ENCODE measurements around the gene NPEPPS. TPM values are rescaled to one million over a fixed set of nuclear protein-coding genes. Genes with fewer than 3 reads are reported as not detected.
"Not testable (repeated sequence)": the region's sequence is repeated elsewhere in the genome, so short reads cannot be mapped to it uniquely, and the experiment has no call there.

NPEPPS gene
- total RNA-seq, 1 donor from 2014 or later, result 140 TPM

DNA sequence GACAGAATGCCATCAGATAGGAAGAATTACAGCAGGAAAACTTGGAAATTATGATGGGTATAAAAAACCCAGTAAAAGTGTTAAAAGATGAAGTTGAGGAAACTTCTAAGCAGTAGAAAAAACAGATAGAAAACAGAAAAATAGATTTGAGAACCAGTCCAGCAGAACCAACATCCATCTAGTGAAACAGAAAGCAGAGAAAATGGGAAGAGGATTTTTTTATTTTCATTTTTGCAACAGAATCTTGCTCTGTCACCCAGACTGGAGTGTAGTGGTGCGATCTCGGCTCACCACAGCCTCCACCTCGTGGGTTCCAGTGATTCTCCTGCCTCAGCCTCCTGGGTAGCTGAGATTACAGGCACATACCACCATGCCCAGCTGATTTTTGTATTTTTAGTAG lies 41.7 kb downstream of the NPEPPS start:
- H3K4me1 Mint-ChIP-seq; H3K9me3 Mint-ChIP-seq; H3K27me3 Mint-ChIP-seq; CTCF ChIA-PET; H3K4me3 Mint-ChIP-seq; POLR2A ChIA-PET; ATAC-seq (ENCODE audit: low read depth); intact Hi-C loops (cut with micrococcal nuclease); DNase-seq: not testable (repeated sequence)
- peak overlapping the region; percentile 18 for H3K27ac Mint-ChIP-seq
- H3K36me3 Mint-ChIP-seq (ENCODE audit: low read depth), result peaks cover 21% of the 10 kb centered on the region

GRCh38 chr17:47582416-47582815 lies 51.5 kb downstream of the NPEPPS start:
- H3K36me3 Mint-ChIP-seq (ENCODE audit: low read depth), result peaks cover 23% of the 10 kb centered on the region
- H3K27ac Mint-ChIP-seq; H3K9me3 Mint-ChIP-seq; H3K4me3 Mint-ChIP-seq; H3K4me1 Mint-ChIP-seq; intact Hi-C loops (cut with micrococcal nuclease); H3K27me3 Mint-ChIP-seq; ATAC-seq (ENCODE audit: low read depth); CTCF ChIA-PET; DNase-seq; POLR2A ChIA-PET: not testable (repeated sequence)

GRCh38 chr17:47586378-47587055 lies 55.6 kb downstream of the NPEPPS start:
- peaks cover 30% of the 10 kb centered on the region for H3K36me3 Mint-ChIP-seq (ENCODE audit: low read depth)
- H3K27me3 Mint-ChIP-seq; POLR2A ChIA-PET; ATAC-seq (ENCODE audit: low read depth); H3K9me3 Mint-ChIP-seq; H3K27ac Mint-ChIP-seq; intact Hi-C loops (cut with micrococcal nuclease); CTCF ChIA-PET; DNase-seq; H3K4me3 Mint-ChIP-seq; H3K4me1 Mint-ChIP-seq: not testable (repeated sequence)

DNA sequence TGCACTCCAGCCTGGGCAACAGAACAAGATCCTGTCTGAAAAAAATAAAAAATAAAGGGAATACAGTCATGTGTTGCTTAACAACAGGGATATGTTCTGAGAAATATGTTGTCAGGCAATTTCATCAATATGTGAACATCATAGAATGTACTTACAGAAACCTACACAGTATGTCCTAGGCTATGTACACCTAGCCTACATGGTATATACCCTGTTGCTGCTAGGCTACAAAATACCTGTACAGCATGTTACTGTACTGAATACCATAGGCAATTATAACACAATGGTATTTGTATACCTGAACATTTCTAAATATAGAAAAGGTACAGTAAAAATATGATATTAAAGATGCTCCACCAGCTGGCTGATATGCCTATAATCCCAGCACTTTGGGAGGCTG lies 62.6 kb downstream of the NPEPPS start:
- H3K4me1 Mint-ChIP-seq; CTCF ChIA-PET; POLR2A ChIA-PET; H3K4me3 Mint-ChIP-seq; ATAC-seq (ENCODE audit: low read depth); H3K9me3 Mint-ChIP-seq; DNase-seq; H3K27me3 Mint-ChIP-seq; H3K27ac Mint-ChIP-seq: not testable (repeated sequence)
- intact Hi-C loops (cut with micrococcal nuclease), result loop anchor here (10.0 kb wide), 1 partner anchor 59 kb away; the partner anchor contains the start of gene NPEPPS
- H3K36me3 Mint-ChIP-seq (ENCODE audit: low read depth), result peaks cover 41% of the 10 kb centered on the region

DNA sequence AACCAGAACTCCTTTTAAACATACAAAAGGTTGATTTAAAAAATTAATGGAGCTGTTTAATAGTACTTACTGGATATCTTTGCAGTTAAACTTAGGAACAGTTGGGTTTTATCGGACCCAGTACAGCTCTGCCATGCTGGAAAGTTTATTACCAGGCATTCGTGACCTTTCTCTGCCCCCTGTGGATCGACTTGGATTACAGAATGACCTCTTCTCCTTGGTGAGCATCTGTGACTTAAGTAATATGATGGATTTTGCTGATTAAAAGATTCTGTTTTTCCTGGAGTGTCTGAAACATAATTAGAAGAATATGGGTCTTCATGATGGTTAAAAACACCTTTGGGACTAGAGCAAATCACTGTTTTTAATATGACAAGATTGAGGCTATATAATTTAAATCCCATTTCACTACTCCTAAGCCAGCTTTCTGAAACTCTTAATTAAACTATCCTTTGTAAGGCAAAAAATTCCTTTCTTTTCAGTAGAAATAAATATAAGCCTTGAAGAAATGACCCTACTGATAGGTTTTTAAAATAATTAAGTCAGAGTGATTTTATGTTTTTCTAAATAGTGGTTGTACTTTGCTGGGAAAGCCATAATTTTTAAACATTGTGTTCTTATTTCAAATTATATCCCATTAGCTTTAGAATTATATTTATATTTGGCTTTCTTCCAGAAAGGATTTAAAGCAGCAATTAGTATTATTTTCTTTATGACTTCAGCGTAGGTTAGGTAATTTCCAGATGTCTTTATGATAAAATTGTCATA lies 73.1 kb downstream of the NPEPPS start:
- no peak for TF ChIP-seq CTCF (IDR thresholded peaks at IDR 0.05)
- Mint-ChIP-seq H3K27me3 (no peaks in the 10 kb centered on the region), H3K4me1 (no peaks in the 10 kb centered on the region), H3K4me3 (no peak overlapping the region), H3K27ac (no peak overlapping the region), H3K9me3 (no peaks in the 10 kb centered on the region), H3K36me3 (ENCODE audit: low read depth) (peaks cover 81% of the 10 kb centered on the region)
- ATAC-seq (ENCODE audit: low read depth) (no peak), DNase-seq (no peak)
- CTCF ChIA-PET, result no interaction called here
- intact Hi-C loops (cut with micrococcal nuclease), result no loop called here
- POLR2A ChIA-PET, result no interaction called here

DNA sequence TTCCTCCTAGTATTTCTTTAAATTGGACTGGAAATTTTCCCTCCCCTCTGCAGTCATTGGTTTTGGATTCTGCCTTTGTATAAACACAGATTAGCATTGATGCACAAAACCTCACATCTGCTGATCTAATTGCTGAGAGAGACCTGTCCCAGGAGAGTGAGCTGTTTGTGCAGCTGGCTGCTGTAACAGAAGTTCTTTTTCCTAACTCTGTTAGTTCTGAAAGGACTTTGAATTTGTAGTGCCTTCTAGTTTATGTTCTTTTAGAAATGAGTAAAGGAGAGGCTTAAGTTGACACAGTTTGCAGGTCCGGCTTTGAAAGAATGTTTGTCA lies 73.7 kb downstream of the NPEPPS start:
- no peaks in the 10 kb centered on the region for H3K4me1 Mint-ChIP-seq
- peaks cover 79% of the 10 kb centered on the region for H3K36me3 Mint-ChIP-seq (ENCODE audit: low read depth)
- H3K27ac Mint-ChIP-seq, result no peak overlapping the region
- TF ChIP-seq CTCF (IDR thresholded peaks at IDR 0.05), result no peak
- H3K9me3 Mint-ChIP-seq, result no peaks in the 10 kb centered on the region
- DNase-seq (no peak), ATAC-seq (ENCODE audit: low read depth) (no peak)
- CTCF ChIA-PET, result interaction anchor here (1.6 kb wide), 1 partner anchor 11 kb away, joined by 8 read pairs; no protein-coding TSS in a partner anchor
- POLR2A ChIA-PET, result no interaction called here
- H3K27me3 Mint-ChIP-seq, result no peaks in the 10 kb centered on the region
- no peak overlapping the region for H3K4me3 Mint-ChIP-seq
- intact Hi-C loops (cut with micrococcal nuclease), result no loop called here

- Mint-ChIP-seq H3K36me3 (ENCODE audit: low read depth) (peaks cover 79% of the 10 kb centered on the region), H3K4me3 (no peak overlapping the region), H3K9me3 (no peaks in the 10 kb centered on the region), H3K4me1 (no peaks in the 10 kb centered on the region), H3K27me3 (no peaks in the 10 kb centered on the region), H3K27ac (no peak overlapping the region)
- TF ChIP-seq CTCF (IDR thresholded peaks at IDR 0.05), result no peak
- DNase-seq (no peak), ATAC-seq (ENCODE audit: low read depth) (no peak)
- POLR2A ChIA-PET, result no interaction called here
- intact Hi-C loops (cut with micrococcal nuclease), result no loop called here
- CTCF ChIA-PET, result interaction anchor here (1.6 kb wide), 1 partner anchor 10 kb away, joined by 8 read pairs; no protein-coding TSS in a partner anchor
Measured at GRCh38 chr17:47605011-47605410, 74.1 kb downstream of the NPEPPS start.

All from activated B cell treated with CpG ODN at 0.5 μM for 24 hours (primary cell).